Nephron (organoid): Measurements from ENCODE around the gene ANKRD11.

Experiments
- H3K27ac Mint-ChIP-seq, 3 experiments: 2 replicates each; pipeline ENCODE4 v1.8.0; 2020; ENCODE audit warnings: mixed read lengths in 3 of 3, mild to moderate bottlenecking in 2 of 3, moderate library complexity in 1 of 3
- H3K27me3 Mint-ChIP-seq: 2 replicates; pipeline ENCODE4 v1.8.0; 2021; ENCODE audit warnings: low read depth, mild to moderate bottlenecking, moderate library complexity, mixed read lengths
- H3K36me3 Mint-ChIP-seq: 2 replicates; pipeline ENCODE4 v1.8.0; 2020; ENCODE audit warnings: low read depth, mixed read lengths
- H3K4me1 Mint-ChIP-seq: 2 replicates; pipeline ENCODE4 v1.8.0; 2020; ENCODE audit warnings: mixed read lengths
- H3K4me3 Mint-ChIP-seq, 3 experiments: 2 replicates each; pipeline ENCODE4 v1.8.0; 2020; ENCODE audit warnings: mild to moderate bottlenecking in 3 of 3, mixed read lengths in 3 of 3, moderate library complexity in 2 of 3
- H3K9me3 Mint-ChIP-seq: 2 replicates; pipeline ENCODE4 v1.8.0; 2020; ENCODE audit warnings: mixed read lengths
- CTCF ChIP-seq, 3 experiments: fragments of 200-600 bp; sonication (generic); IDR thresholded peaks; one replicate each; pipeline ENCODE4 v1.5.0; 2021; ENCODE audit warnings: antibody characterized with exemption in 3 of 3; ENCODE audit not compliant: unreplicated experiment in 3 of 3

Gene ANKRD11

GRCh38 chr16:89351645-89352044 lies 138.7 kb downstream of the ANKRD11 start:
- Mint-ChIP-seq H3K27me3 (no peaks in the 10 kb centered on the region), H3K9me3 (no peaks in the 10 kb centered on the region), H3K4me3 (no peak overlapping the region), H3K36me3 (no peaks in the 10 kb centered on the region), H3K27ac (no peak overlapping the region), H3K4me1 (peaks cover 47% of the 10 kb centered on the region)
- TF ChIP-seq CTCF (IDR thresholded peaks at IDR 0.05; ENCODE audit: unreplicated experiment in 3 of 3), result no peak

GRCh38 chr16:89350701-89351380 lies 139.5 kb downstream of the ANKRD11 start:
- Mint-ChIP-seq H3K9me3 (no peaks in the 10 kb centered on the region), H3K27me3 (no peaks in the 10 kb centered on the region), H3K4me1 (peaks cover 51% of the 10 kb centered on the region), H3K36me3 (no peaks in the 10 kb centered on the region), H3K4me3 (no peak overlapping the region), H3K27ac (no peak overlapping the region)
- no peak for TF ChIP-seq CTCF (IDR thresholded peaks at IDR 0.05; ENCODE audit: unreplicated experiment in 3 of 3)

GRCh38 chr16:89349947-89350633 lies 140.3 kb downstream of the ANKRD11 start:
- no peaks in the 10 kb centered on the region for H3K36me3 Mint-ChIP-seq
- H3K27me3 Mint-ChIP-seq, result no peaks in the 10 kb centered on the region
- H3K4me1 Mint-ChIP-seq, result peaks cover 52% of the 10 kb centered on the region
- H3K27ac Mint-ChIP-seq, result no peak overlapping the region
- H3K4me3 Mint-ChIP-seq, result no peak overlapping the region
- TF ChIP-seq CTCF (IDR thresholded peaks at IDR 0.05; ENCODE audit: unreplicated experiment in 3 of 3), result no peak
- H3K9me3 Mint-ChIP-seq, result no peaks in the 10 kb centered on the region

GRCh38 chr16:89347807-89348206 lies 142.6 kb downstream of the ANKRD11 start:
- Mint-ChIP-seq H3K4me3 (no peak overlapping the region), H3K36me3 (no peaks in the 10 kb centered on the region), H3K27me3 (no peaks in the 10 kb centered on the region), H3K4me1 (peaks cover 61% of the 10 kb centered on the region), H3K27ac (no peak overlapping the region), H3K9me3 (no peaks in the 10 kb centered on the region)
- no peak for TF ChIP-seq CTCF (IDR thresholded peaks at IDR 0.05; ENCODE audit: unreplicated experiment in 3 of 3)

DNA sequence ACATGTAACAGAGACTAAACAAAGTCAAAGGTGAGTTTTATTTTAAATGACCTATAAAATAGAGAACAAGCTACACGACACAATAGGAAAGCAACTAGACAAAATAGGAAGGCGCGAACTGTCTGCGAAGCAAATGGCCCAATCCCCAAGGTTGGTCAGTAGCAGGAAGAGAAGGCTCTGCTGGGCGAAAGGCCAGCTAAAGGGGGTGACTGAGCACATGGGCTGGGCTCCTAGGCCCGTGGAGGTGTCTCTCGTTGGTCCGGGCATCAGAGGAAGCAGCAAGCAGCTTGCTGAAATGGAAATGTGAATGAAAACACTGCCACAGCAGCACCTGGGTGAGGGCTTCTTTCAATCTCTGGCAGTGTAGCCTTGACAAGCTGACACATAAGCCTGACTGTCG lies 143.5 kb downstream of the ANKRD11 start:
- peaks cover 62% of the 10 kb centered on the region for H3K4me1 Mint-ChIP-seq

More for the DNA sequence above, 143.5 kb downstream of the ANKRD11 start:
- Mint-ChIP-seq H3K36me3 (no peaks in the 10 kb centered on the region), H3K4me3 (no peak overlapping the region), H3K9me3 (no peaks in the 10 kb centered on the region), H3K27ac (no peak overlapping the region), H3K27me3 (no peaks in the 10 kb centered on the region)
- no peak for TF ChIP-seq CTCF (IDR thresholded peaks at IDR 0.05; ENCODE audit: unreplicated experiment in 3 of 3)
